Neural progenitor cell (in vitro differentiated cells): Measurements from ENCODE around the gene DISP2.

Source experiments
- CTCF ChIP-seq: fragments of 200-600 bp; sonication (generic); IDR thresholded peaks from 2 replicates; pipeline ENCODE4 v1.5.1; 2017; ENCODE audit warnings: antibody characterized with exemption, mild to moderate bottlenecking
- EZH2 ChIP-seq: fragments of 200-600 bp; sonication (generic); IDR thresholded peaks from 2 replicates; pipeline ENCODE4 v1.6.1; 2017; ENCODE audit warnings: antibody characterized with exemption, mild to moderate bottlenecking, moderate library complexity

DNA sequence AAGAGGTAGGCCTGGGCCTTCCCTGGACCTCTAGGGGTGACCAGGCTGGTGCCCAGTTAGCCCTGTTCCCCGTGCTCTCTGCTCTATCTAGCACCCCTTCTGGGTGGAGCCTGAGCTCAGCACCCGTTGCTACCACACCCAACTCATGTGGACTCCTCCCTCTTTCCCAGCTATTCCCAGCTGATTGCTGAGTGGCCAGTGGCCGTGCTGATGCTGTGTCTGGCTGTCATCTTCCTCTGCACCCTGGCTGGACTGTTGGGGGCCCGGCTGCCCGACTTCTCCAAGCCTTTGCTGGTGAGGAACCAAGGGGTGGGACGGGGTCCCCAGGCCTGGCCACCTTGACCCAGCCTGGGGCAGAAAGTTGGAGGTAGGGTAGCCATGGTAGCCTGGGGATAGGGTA lies 6.2 kb downstream of the DISP2 start:
- no peak for TF ChIP-seq CTCF
- TF ChIP-seq EZH2: no peak
